ENCODE measurements around the gene ACTR8.

ACTR8 gene

GRCh38 chr3:53865732-53866499 lies 16.0 kb downstream of the ACTR8 start:
- no peak for DNase-seq (ENCODE audit: low read depth in 2 of 2, low spot score in 1 of 2)

- no peak for DNase-seq (ENCODE audit: low read depth in 2 of 2, low spot score in 1 of 2)
These were observed 18.8 kb downstream of the ACTR8 start for GRCh38 chr3:53863145-53863544.

GRCh38 chr3:53862241-53862640 lies 19.7 kb downstream of the ACTR8 start:
- DNase-seq (ENCODE audit: low read depth in 2 of 2, low spot score in 1 of 2) = no peak

- no peak for DNase-seq (ENCODE audit: low read depth in 2 of 2, low spot score in 1 of 2)
These were observed 21.8 kb downstream of the ACTR8 start for GRCh38 chr3:53860196-53860595.

- DNase-seq (ENCODE audit: low read depth in 2 of 2, low spot score in 1 of 2) = no peak
These were observed 22.8 kb downstream of the ACTR8 start for GRCh38 chr3:53859178-53859577.

- DNase-seq (ENCODE audit: low read depth in 2 of 2, low spot score in 1 of 2) = no peak
These were observed 23.7 kb downstream of the ACTR8 start for GRCh38 chr3:53858096-53858741.

- DNase-seq (ENCODE audit: low read depth in 2 of 2, low spot score in 1 of 2) = no peak
These were observed 25.0 kb downstream of the ACTR8 start for GRCh38 chr3:53856964-53857363.

- no peak for DNase-seq (ENCODE audit: low read depth in 2 of 2, low spot score in 1 of 2)
These were observed 31.1 kb downstream of the ACTR8 start for GRCh38 chr3:53850895-53851294.

- DNase-seq (ENCODE audit: low read depth in 2 of 2, low spot score in 1 of 2) = no peak
These were observed 32.0 kb downstream of the ACTR8 start for GRCh38 chr3:53849916-53850315.

- DNase-seq (ENCODE audit: low read depth in 2 of 2, low spot score in 1 of 2) = no peak
These were observed 35.1 kb downstream of the ACTR8 start for GRCh38 chr3:53846851-53847155.

- DNase-seq (ENCODE audit: low read depth in 2 of 2, low spot score in 1 of 2) = no peak
These were observed 35.7 kb downstream of the ACTR8 start, which contains the start of the genes CHDH and IL17RB for GRCh38 chr3:53846134-53846850. Gene CHDH (minus strand): TSS chr3:53846419. CDS start chr3:53824008, 22,411 bp downstream. Gene IL17RB (plus strand): TSS chr3:53846568. CDS start chr3:53846589, 21 bp downstream.

- DNase-seq (ENCODE audit: low read depth in 2 of 2, low spot score in 1 of 2) = no peak
These were observed 36.1 kb downstream of the ACTR8 start for GRCh38 chr3:53845881-53846133.

GRCh38 chr3:53845103-53845880 lies 36.7 kb downstream of the ACTR8 start:
- no peak for DNase-seq (ENCODE audit: low read depth in 2 of 2, low spot score in 1 of 2)

GRCh38 chr3:53844262-53845102 lies 37.5 kb downstream of the ACTR8 start:
- DNase-seq (ENCODE audit: low read depth in 2 of 2, low spot score in 1 of 2) = no peak

GRCh38 chr3:53843195-53844177 lies 38.5 kb downstream of the ACTR8 start:
- DNase-seq (ENCODE audit: low read depth in 2 of 2, low spot score in 1 of 2) = no peak

GRCh38 chr3:53842436-53843194 lies 39.3 kb downstream of the ACTR8 start:
- DNase-seq (ENCODE audit: low read depth in 2 of 2, low spot score in 1 of 2) = no peak

GRCh38 chr3:53841296-53841695 lies 40.7 kb downstream of the ACTR8 start:
- no peak for DNase-seq (ENCODE audit: low read depth in 2 of 2, low spot score in 1 of 2)

- no peak for DNase-seq (ENCODE audit: low read depth in 2 of 2, low spot score in 1 of 2)
These were observed 44.6 kb downstream of the ACTR8 start for GRCh38 chr3:53837331-53837730.
